Neural cell (in vitro differentiated cells): Measurements from ENCODE around the gene FAM89A.

Source experiments
- CTCF ChIP-seq: fragments of 450-650 bp; IDR thresholded peaks from 2 replicates; pipeline ENCODE4 v1.5.1; 2014; ENCODE audit warnings: antibody characterized with exemption, mild to moderate bottlenecking, moderate library complexity; ENCODE audit not compliant: poor library complexity, severe bottlenecking
- POLR2AphosphoS5 ChIP-seq: IDR thresholded peaks from 2 replicates; pipeline ENCODE4 v1.6.1; 2012
- TAF1 ChIP-seq: IDR thresholded peaks from 2 replicates; pipeline ENCODE4 v1.6.1; 2012; ENCODE audit warnings: low read depth

DNA sequence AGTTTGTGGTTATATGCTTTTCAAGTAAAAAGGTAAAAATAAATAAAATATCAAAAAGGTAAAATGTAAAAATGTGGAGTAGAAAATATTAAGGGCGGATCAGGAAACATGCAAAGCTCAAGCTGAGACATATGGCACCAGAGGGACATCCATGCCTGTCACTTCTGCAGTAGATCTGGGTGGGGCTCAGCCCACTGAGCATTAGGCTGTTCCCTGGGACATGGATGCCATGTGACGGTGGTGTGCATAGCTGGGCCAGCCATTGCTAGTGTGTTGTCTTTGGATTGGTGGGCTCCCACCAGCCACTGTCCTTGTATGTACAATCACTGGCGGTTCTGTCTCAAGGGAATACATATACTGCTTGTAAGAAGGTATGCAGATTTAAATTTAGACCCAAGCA is 64.4 kb downstream of the FAM89A start:
- TF ChIP-seq CTCF (no peak), TAF1 (no peak), POLR2AphosphoS5 (no peak)
